Ovary (tissue), 9 donors: ENCODE results near the gene MAU2. TPM values are rescaled to one million over a fixed set of nuclear protein-coding genes. Genes with fewer than 3 reads are reported as not detected.
A peak's percentile ranks its signal among the peaks of the same experiment; 100 is the strongest.

Experiments used
- DNase-seq, 5 donors: peaks; one replicate each; pipeline ENCODE4 v3.0.0-alpha.2; 2019 to 2020
- H3K27ac ChIP-seq, 2 donors: fragments of 200-600 bp; one replicate each; pipeline versions ENCODE4 v1.5.1 to v1.8.0; 2019 to 2022
- H3K27me3 ChIP-seq: fragments of 200-600 bp; one replicate; pipeline ENCODE4 v1.8.0; 2022
- H3K36me3 ChIP-seq: fragments of 200-600 bp; sonication (generic); one replicate; pipeline ENCODE4 v1.5.1; 2019
- H3K4me1 ChIP-seq: one replicate; pipeline ENCODE4 v1.8.1; 2013; ENCODE audit warnings: mild to moderate bottlenecking, moderate library complexity; ENCODE audit not compliant: insufficient read depth
- H3K4me3 ChIP-seq: fragments of 200-600 bp; sonication (generic); one replicate; pipeline ENCODE4 v1.5.1; 2017
- H3K9me3 ChIP-seq, 2 donors: fragments of 200-600 bp in 1 of 2; sonication (generic) in 1 of 2; one replicate each; pipeline versions ENCODE4 v1.5.1 to v1.8.1; 2013 to 2019; ENCODE audit warnings: mild to moderate bottlenecking in 1 of 2, moderate library complexity in 1 of 2
- EP300 ChIP-seq: sonication (generic); formaldehyde crosslinking; IDR thresholded peaks from one replicate; pipeline ENCODE4 v1.6.1; 2017; ENCODE audit warnings: antibody characterized with exemption
- POLR2A ChIP-seq: fragments of 450-650 bp; IDR thresholded peaks from one replicate; pipeline ENCODE4 v1.6.1; 2017; ENCODE audit warnings: antibody characterized with exemption, mild to moderate bottlenecking, moderate library complexity
- WGBS, 3 donors: extraction: QIAGEN DNeasy Blood & Tissue Kit in 1 of 3; methylation state at CpG; one replicate each; pipeline versions ENCODE4 v1.1.5 to v1.1.7; 2013 to 2017; 5-methylcytosine and 5-hydroxymethylcytosine counted together
- intact Hi-C, 4 donors: fragments of 100-400 bp; cut with DNase I; formaldehyde crosslinking; loops; one replicate each; pipeline versions ENCODE4 v1.11.0 to v1.15.1; 2022 to 2023
- polyA plus RNA-seq, 2 donors: library from polyadenylated mRNA; stranded (reverse); fragments of 200-250 nt in 1 of 2; fragments of 350-450 nt in 1 of 2; fragmentation: Illumina TruSeq in 1 of 2; extraction: RNeasy Lipid Tissue Mini Kit (QIAGEN cat#74804) in 1 of 2; gene quantifications; one replicate each; pipeline ENCODE4 v1.2.3, GENCODE V29; 2013 to 2014
- total RNA-seq, 7 donors: library from RNA; depleted of rRNA in 2 of 7; stranded (reverse); fragments of >200 nt in 2 of 7; fragmentation: NEBNext Ultra II Directional in 3 of 7; extraction: Animal tissue kit (Norgen Biotek cat#: 25700) in 3 of 7; gene quantifications; one replicate each; pipeline versions ENCODE4 v1.1.0 to v1.2.4, GENCODE V29; 2016 to 2023
- TF ChIP-seq, protein P1 (sequence below), 3 donors: fragments of 450-650 bp in 2 of 3; fragments of 200-600 bp in 1 of 3; IDR thresholded peaks; one replicate each; pipeline versions ENCODE4 v1.5.1 to v1.8.0; 2016 to 2022; ENCODE audit warnings: antibody characterized with exemption in 3 of 3, mild to moderate bottlenecking in 1 of 3
- donor health status: DM: no; HTN: no; CAD: no; lungs with moderate emphysema.
- donor health status: DM: no; HTN: no; CAD: no.
- donor health status: Bipolar disorder and iron deficiency.
- donor health status: DM: yes; HTN: yes; CAD: no.
- donor health status: DM: no; HTN: no; CAD: no.
- donor health status: DM: yes; HTN: yes; CAD: no.

MAU2 gene
- total and polyA plus RNA-seq, 9 donors: 12.4 to 77.0 (median 56.8) TPM

GRCh38 chr19:19356901-19357566 lies 36.4 kb downstream of the MAU2 start:
- no peak for DNase-seq
- Histone ChIP-seq H3K4me3 (no peak overlapping the region), H3K9me3 (no peaks in the 10 kb centered on the region), H3K4me1 (no peaks in the 10 kb centered on the region), H3K36me3 (no peaks in the 10 kb centered on the region), H3K27ac (no peak overlapping the region), H3K27me3 (no peaks in the 10 kb centered on the region)
- WGBS, 3 donors: 84 to 91% (median 88%) methylated on average over 13 of the region's 13 CpGs
- intact Hi-C loops: loop anchor here in 1 of 4 donors (10.0 kb wide), 1 partner anchor 212 kb away; no protein-coding TSS in a partner anchor
- no peak for TF ChIP-seq EP300
- TF ChIP-seq, protein P1, sequence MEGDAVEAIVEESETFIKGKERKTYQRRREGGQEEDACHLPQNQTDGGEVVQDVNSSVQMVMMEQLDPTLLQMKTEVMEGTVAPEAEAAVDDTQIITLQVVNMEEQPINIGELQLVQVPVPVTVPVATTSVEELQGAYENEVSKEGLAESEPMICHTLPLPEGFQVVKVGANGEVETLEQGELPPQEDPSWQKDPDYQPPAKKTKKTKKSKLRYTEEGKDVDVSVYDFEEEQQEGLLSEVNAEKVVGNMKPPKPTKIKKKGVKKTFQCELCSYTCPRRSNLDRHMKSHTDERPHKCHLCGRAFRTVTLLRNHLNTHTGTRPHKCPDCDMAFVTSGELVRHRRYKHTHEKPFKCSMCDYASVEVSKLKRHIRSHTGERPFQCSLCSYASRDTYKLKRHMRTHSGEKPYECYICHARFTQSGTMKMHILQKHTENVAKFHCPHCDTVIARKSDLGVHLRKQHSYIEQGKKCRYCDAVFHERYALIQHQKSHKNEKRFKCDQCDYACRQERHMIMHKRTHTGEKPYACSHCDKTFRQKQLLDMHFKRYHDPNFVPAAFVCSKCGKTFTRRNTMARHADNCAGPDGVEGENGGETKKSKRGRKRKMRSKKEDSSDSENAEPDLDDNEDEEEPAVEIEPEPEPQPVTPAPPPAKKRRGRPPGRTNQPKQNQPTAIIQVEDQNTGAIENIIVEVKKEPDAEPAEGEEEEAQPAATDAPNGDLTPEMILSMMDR (IDR thresholded peaks at IDR 0.05): no peak
- no peak for TF ChIP-seq POLR2A

DNA sequence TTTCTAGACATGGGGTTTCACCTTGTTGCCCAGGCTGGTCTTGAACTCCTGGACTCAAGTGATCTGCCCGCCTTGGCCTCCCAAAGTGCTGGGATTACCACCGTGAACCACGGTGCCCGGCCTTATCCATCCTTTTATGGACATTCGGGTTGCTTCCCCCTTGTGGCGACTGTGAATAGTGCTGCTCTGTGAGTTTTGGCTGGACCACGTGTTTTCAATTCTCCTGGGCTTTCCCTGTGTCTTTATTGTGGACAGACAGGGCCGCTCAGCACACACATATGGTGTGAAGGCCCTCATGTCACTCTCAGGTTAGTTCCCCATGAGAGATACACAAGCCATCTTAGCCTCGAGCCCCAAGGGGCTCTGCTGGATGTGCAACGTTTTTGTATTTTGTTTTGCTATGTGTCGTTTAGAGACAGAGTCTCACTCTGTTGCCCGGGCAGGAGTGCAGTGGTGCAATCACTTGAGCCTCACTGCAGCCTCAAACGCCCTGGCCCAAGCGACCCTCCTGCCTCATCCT lies 40.5 kb downstream of the MAU2 start:
- no peaks in the 10 kb centered on the region for H3K36me3 ChIP-seq
- TF ChIP-seq EP300: no peak
- TF ChIP-seq, protein P1 (IDR thresholded peaks at IDR 0.05): peak; percentile 27 to 80 (median 73)
- TF ChIP-seq POLR2A: no peak
- DNase-seq: peak; percentile 63 to 83 (median 78)
- no peaks in the 10 kb centered on the region for H3K4me1 ChIP-seq
- H3K27ac ChIP-seq: no peak overlapping the region
- no peaks in the 10 kb centered on the region for H3K27me3 ChIP-seq
- 6 to 9% (median 6%) methylated on average over 14 of the region's 14 CpGs for WGBS, 3 donors
- H3K4me3 ChIP-seq: no peak overlapping the region
- intact Hi-C loops: no loop called here
- H3K9me3 ChIP-seq: no peaks in the 10 kb centered on the region

GRCh38 chr19:19362075-19362474 lies 41.4 kb downstream of the MAU2 start:
- Histone ChIP-seq H3K27me3 (no peaks in the 10 kb centered on the region), H3K4me3 (no peak overlapping the region), H3K9me3 (no peaks in the 10 kb centered on the region), H3K4me1 (no peaks in the 10 kb centered on the region), H3K36me3 (no peaks in the 10 kb centered on the region), H3K27ac (no peak overlapping the region)
- no peak for TF ChIP-seq EP300
- TF ChIP-seq, protein P1 (IDR thresholded peaks at IDR 0.05): no peak
- no peak for TF ChIP-seq POLR2A
- WGBS, 3 donors: 87 to 96% (median 89%) methylated on average over 4 of the region's 4 CpGs
- no peak for DNase-seq
- intact Hi-C loops: no loop called here

- intact Hi-C loops: loop anchor here (5.0 kb wide), 1 partner anchor 126 kb away; no protein-coding TSS in a partner anchor
- H3K4me3 ChIP-seq: no peak overlapping the region
- no peaks in the 10 kb centered on the region for H3K36me3 ChIP-seq
- TF ChIP-seq, protein P1 (IDR thresholded peaks at IDR 0.05): peak; percentile 16 to 67 (median 61)
- TF ChIP-seq EP300: no peak
- 46 to 50% (median 47%) methylated on average over 18 of the region's 18 CpGs for WGBS, 3 donors
- DNase-seq: peak in 4 of 5 donors; percentile 37 to 65 (median 59)
- H3K4me1 ChIP-seq: no peaks in the 10 kb centered on the region
- no peaks in the 10 kb centered on the region for H3K9me3 ChIP-seq
- H3K27ac ChIP-seq: no peak overlapping the region
- H3K27me3 ChIP-seq: no peaks in the 10 kb centered on the region
Observed at GRCh38 chr19:19366434-19367396, 46.1 kb downstream of the MAU2 start.
